Testis (tissue), 3 donors: Measurements from ENCODE around the gene UNC13D. TPM values are rescaled to one million over a fixed set of nuclear protein-coding genes. Genes with fewer than 3 reads are reported as not detected.

Experiments
- DNase-seq: peaks from one replicate; pipeline ENCODE4 v3.0.0-alpha.2; 2019
- H3K27ac ChIP-seq, 2 donors: fragments of 200-600 bp; sonication (generic); one replicate each; pipeline ENCODE4 v1.5.1; 2019
- H3K27me3 ChIP-seq: fragments of 200-600 bp; sonication (generic); one replicate; pipeline ENCODE4 v1.5.1; 2019
- H3K36me3 ChIP-seq: fragments of 200-600 bp; sonication (generic); one replicate; pipeline ENCODE4 v1.5.1; 2017; ENCODE audit warnings: low read depth; ENCODE audit errors: missing control alignments
- H3K4me1 ChIP-seq: fragments of 200-600 bp; sonication (generic); one replicate; pipeline ENCODE4 v1.5.1; 2019
- H3K4me3 ChIP-seq, 2 donors: fragments of 200-600 bp; sonication (generic); one replicate each; pipeline ENCODE4 v1.5.1; 2017 to 2019
- H3K9me3 ChIP-seq: fragments of 200-600 bp; sonication (generic); one replicate; pipeline ENCODE4 v1.5.1; 2017
- POLR2A ChIP-seq: fragments of 450-650 bp; IDR thresholded peaks from one replicate; pipeline ENCODE4 v1.6.1; 2017; ENCODE audit warnings: antibody characterized with exemption, mild to moderate bottlenecking, moderate library complexity
- WGBS, 2 donors: methylation state at CpG; one replicate each; pipeline ENCODE4 v1.1.5; 2018; 5-methylcytosine and 5-hydroxymethylcytosine counted together
- intact Hi-C: fragments of 100-400 bp; cut with DNase I; formaldehyde crosslinking; loops from one replicate; pipeline ENCODE4 v1.15.1; 2023; ENCODE audit warnings: low total_unique reads
- polyA plus RNA-seq: library from polyadenylated mRNA; stranded (reverse); fragments of 350-450 nt; fragmentation: Illumina TruSeq; extraction: RNeasy Lipid Tissue Mini Kit (QIAGEN cat#74804); gene quantifications from one replicate; pipeline ENCODE4 v1.2.3, GENCODE V29; 2014; ENCODE audit warnings: low read depth, low replicate concordance; ENCODE audit not compliant: insufficient read depth
- total RNA-seq, 2 donors: library from RNA; depleted of rRNA; stranded (reverse); fragments of >200 nt; gene quantifications; one replicate each; pipeline ENCODE4 v1.2.3, GENCODE V29; 2016
- TF ChIP-seq, protein P1 (sequence below), 3 experiments: fragments of 450-650 bp in 2 of 3; fragments of 200-600 bp in 1 of 3; sonication (generic) in 1 of 3; IDR thresholded peaks; one replicate each; pipeline ENCODE4 v1.5.1; 2016 to 2019; ENCODE audit warnings: antibody characterized with exemption in 3 of 3, mild to moderate bottlenecking in 2 of 3, moderate library complexity in 1 of 3

The UNC13D gene
- total and polyA plus RNA-seq, 3 donors from 2014 or later, result 10.2 to 20.4 (median 15.0) TPM

DNA sequence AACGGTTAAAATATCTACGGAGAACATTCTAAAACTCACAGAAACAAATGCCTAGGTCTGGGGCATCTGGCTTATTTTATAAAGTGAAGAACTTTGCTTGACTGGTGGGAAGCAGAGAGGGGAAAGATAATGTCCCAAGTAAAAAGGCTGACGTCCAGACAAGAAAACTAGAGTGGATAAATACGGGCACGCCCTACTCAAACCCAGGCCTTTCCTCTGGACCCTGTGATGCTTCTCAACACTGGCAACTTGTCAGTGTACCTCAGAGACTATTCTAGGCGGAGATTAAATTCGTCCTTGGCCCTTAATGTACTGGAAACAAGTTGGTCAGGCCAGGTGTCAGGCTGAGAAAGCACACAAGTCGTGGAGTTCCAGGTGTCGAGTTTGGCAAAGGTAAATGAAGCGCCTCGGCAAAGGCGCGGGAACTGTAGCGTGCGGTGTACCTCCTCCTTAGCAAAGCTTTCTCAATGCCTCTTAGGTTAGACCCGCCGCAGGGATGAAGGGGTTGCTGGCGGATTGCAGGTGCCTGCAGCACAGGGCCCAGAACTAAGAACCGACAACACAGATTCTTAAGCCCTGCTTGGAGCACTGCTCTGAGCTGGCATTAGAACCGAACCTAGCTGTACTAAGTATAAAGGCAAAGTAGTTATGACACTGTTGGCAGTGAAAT, 60.3 kb downstream of the UNC13D start:
- WGBS, 2 donors, result 48 to 51% methylated on average over 20 of the region's 20 CpGs
- DNase-seq, result peak; percentile 40
- no peaks in the 10 kb centered on the region for H3K9me3 ChIP-seq
- TF ChIP-seq, protein P1, sequence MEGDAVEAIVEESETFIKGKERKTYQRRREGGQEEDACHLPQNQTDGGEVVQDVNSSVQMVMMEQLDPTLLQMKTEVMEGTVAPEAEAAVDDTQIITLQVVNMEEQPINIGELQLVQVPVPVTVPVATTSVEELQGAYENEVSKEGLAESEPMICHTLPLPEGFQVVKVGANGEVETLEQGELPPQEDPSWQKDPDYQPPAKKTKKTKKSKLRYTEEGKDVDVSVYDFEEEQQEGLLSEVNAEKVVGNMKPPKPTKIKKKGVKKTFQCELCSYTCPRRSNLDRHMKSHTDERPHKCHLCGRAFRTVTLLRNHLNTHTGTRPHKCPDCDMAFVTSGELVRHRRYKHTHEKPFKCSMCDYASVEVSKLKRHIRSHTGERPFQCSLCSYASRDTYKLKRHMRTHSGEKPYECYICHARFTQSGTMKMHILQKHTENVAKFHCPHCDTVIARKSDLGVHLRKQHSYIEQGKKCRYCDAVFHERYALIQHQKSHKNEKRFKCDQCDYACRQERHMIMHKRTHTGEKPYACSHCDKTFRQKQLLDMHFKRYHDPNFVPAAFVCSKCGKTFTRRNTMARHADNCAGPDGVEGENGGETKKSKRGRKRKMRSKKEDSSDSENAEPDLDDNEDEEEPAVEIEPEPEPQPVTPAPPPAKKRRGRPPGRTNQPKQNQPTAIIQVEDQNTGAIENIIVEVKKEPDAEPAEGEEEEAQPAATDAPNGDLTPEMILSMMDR (IDR thresholded peaks at IDR 0.05), result no peak
- TF ChIP-seq POLR2A, result no peak
- H3K4me1 ChIP-seq, result peaks cover 26% of the 10 kb centered on the region
- no peaks in the 10 kb centered on the region for H3K36me3 ChIP-seq
- H3K27ac ChIP-seq, result peak overlapping the region; percentile 100
- intact Hi-C loops, result no loop called here
- H3K4me3 ChIP-seq, result peak overlapping the region; percentile 74
- H3K27me3 ChIP-seq, result no peaks in the 10 kb centered on the region

DNA sequence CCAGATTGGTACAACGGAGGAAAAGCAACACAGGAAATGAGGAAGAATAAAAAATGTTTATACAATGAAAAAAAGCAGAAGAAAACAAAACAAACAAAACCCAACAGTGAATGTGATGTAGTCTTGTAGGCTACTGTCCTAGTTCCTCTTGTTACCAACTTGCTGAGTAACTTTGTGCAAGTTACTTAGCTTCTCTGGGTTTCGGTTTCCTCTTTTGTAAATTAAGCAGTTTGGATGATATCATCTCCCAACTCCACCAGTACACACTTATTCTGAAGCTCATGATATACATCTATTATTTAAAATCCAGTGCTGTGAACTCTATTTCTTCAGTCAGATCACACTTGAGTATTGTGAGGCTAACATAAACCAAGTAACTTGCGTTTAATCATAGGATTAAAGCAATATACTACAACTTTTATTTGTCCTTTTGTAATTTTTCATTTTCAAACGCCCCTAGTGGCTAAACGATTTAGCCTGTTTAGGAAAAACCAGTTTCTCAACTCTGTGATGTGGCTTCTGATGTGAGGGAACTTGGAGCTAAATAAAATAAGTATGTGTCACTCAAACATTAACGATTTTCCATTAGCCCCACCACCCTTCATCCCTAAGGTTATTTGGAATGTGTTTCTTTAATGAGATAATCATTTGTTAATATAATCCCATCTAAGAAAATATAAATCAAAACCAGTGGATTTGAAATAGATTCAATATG, 61.0 kb downstream of the UNC13D start:
- H3K27ac ChIP-seq, result peak overlapping the region; percentile 100
- no peak overlapping the region for H3K4me3 ChIP-seq
- DNase-seq, result no peak
- H3K27me3 ChIP-seq, result no peaks in the 10 kb centered on the region
- no peaks in the 10 kb centered on the region for H3K36me3 ChIP-seq
- H3K4me1 ChIP-seq, result peaks cover 26% of the 10 kb centered on the region
- intact Hi-C loops, result no loop called here
- TF ChIP-seq, protein P1 (IDR thresholded peaks at IDR 0.05), result peak; percentile 58 to 79 (median 74)
- TF ChIP-seq POLR2A, result no peak
- 11 to 21% methylated on average over 6 of the region's 6 CpGs for WGBS, 2 donors
- H3K9me3 ChIP-seq, result no peaks in the 10 kb centered on the region

DNA sequence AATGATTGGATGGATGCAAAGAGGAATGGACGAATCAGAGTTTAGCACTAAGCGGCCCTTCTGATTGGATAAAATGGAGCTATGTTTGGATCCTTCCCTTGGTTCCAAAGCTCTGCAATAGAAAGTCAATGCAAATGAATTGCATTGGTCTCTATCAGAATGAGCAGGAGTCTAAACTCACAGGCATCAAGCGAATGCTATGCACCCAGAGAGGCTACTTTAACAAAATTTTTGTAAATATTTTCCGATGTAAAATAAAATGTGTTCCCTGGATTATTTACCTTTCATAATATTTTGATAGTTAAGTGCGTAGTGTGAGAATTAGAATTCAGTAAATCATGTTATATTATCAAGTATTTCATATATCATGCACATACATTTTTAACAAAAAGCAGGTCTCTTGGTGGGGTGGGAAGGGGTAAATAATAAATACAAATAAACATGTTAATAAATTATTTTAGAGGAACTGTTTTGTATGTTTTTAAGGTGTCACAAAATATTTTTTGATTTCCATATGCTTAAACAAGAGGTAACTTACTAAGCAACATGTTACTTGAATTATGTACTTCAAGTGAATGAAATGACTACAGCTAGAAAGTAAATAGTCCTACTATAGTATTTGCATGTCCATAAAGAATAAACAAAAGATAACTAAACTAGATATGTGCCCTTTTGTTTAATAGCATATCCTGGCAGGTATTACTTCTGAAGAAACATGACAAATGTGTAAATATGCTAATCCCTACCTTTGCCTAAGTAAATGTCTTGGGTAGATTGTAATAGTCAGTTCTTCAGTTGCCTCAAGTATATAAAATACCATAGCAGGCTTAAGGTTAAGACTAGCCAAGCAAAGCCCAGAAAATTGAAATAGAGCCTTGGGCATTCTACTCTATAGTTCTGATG, 64.0 kb downstream of the UNC13D start:
- peaks cover 29% of the 10 kb centered on the region for H3K4me1 ChIP-seq
- H3K4me3 ChIP-seq, result no peak overlapping the region
- H3K27ac ChIP-seq, result peak overlapping the region in 1 of 2 donors; percentile 39
- TF ChIP-seq, protein P1 (IDR thresholded peaks at IDR 0.05), result no peak
- TF ChIP-seq POLR2A, result no peak
- no peaks in the 10 kb centered on the region for H3K36me3 ChIP-seq
- no peaks in the 10 kb centered on the region for H3K9me3 ChIP-seq
- no peak for DNase-seq
- 15 to 19% methylated on average over 5 of the region's 5 CpGs for WGBS, 2 donors
- no peaks in the 10 kb centered on the region for H3K27me3 ChIP-seq
- intact Hi-C loops, result loop anchor here (10.0 kb wide), 1 partner anchor 65 kb away; the partner anchor contains the start of gene UNC13D

DNA sequence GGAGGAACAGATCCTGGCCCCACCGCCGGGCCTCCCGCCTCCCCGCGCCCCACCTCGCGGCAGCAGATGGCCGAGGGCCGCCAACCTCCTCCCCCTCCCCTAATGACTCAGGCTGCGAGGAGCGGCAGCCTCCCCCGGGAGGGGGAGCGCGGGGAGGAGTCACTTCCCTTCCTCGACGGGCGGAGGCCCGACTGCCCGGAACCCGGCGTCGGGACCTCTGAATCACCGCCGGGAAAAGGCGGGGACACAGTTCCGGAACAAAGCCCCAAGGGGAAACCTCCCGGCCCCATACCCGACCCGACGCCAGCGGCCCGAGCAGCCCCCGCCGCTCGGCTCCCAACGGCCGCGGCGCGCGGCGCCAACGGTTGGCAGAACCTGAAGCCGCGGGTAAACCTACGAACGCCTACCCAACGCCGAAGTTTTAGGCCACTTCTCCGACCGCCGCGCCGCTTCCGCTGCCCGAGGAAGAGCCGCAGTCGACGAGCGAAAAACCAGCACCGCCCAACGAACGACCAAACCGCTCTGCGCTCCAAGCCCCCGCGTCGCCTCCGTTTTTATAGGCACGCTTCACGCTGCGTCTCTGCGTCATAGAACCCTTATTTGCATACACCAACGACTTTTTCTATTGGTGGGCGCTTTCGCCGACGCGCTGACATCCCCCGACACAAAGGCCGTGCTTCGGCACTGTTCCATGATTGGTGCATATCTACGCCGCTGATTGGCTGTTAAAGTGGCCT, 64.8 kb downstream of the UNC13D start:
- peak overlapping the region; percentile 99 for H3K4me3 ChIP-seq
- no peaks in the 10 kb centered on the region for H3K27me3 ChIP-seq
- intact Hi-C loops, result loop anchor here (10.0 kb wide), 1 partner anchor 65 kb away; the partner anchor contains the start of gene UNC13D
- TF ChIP-seq, protein P1 (IDR thresholded peaks at IDR 0.05), result peak in 1 of 3 experiments; percentile 2
- TF ChIP-seq POLR2A, result peak; percentile 99
- WGBS, 2 donors, result 0 to 1% methylated on average over 15 to 58 of the region's 84 CpGs
- peak; percentile 98 for DNase-seq
- peak overlapping the region; percentile 98 to 99 for H3K27ac ChIP-seq
- no peaks in the 10 kb centered on the region for H3K36me3 ChIP-seq
- H3K4me1 ChIP-seq, result peaks cover 29% of the 10 kb centered on the region
- H3K9me3 ChIP-seq, result no peaks in the 10 kb centered on the region
